Neural crest cell (in vitro differentiated cells): ENCODE results near the gene LEMD3. TPM values are rescaled to one million over a fixed set of nuclear protein-coding genes. Genes with fewer than 3 reads are reported as not detected.

Experiments
- DNase-seq: peaks from one replicate; pipeline ENCODE4 v3.0.0; 2021; ENCODE audit warnings: low read depth, mixed read lengths, low spot score
- H3K27ac Mint-ChIP-seq: one replicate; pipeline ENCODE4 v1.8.0; 2021; ENCODE audit warnings: mild to moderate bottlenecking, mixed read lengths; ENCODE audit not compliant: unreplicated experiment
- H3K27me3 Mint-ChIP-seq: 2 replicates; pipeline ENCODE4 v1.8.0; 2021; ENCODE audit warnings: low read depth, mild to moderate bottlenecking, mixed read lengths
- H3K36me3 Mint-ChIP-seq: 2 replicates; pipeline ENCODE4 v1.8.0; 2021; ENCODE audit warnings: low read depth, mild to moderate bottlenecking, mixed read lengths
- H3K4me1 Mint-ChIP-seq: 2 replicates; pipeline ENCODE4 v1.8.0; 2021; ENCODE audit warnings: mixed read lengths
- H3K4me3 Mint-ChIP-seq: one replicate; pipeline ENCODE4 v1.8.0; 2021; ENCODE audit warnings: mild to moderate bottlenecking, mixed read lengths
- H3K9me3 Mint-ChIP-seq: 2 replicates; pipeline ENCODE4 v1.8.0; 2021; ENCODE audit warnings: mixed read lengths
- CTCF ChIP-seq: fragments of 200-600 bp; sonication (generic); conservative IDR thresholded peaks from 2 replicates; pipeline ENCODE4 v1.5.0; 2021; ENCODE audit warnings: antibody characterized with exemption, mild to moderate bottlenecking
- total RNA-seq: library from RNA; stranded (reverse); gene quantifications from 2 replicates; pipeline ENCODE4 v1.2.1, GENCODE V29; 2021

LEMD3 gene
- total RNA-seq, 1 donor from 2014 or later: 27.8 TPM

- TF ChIP-seq CTCF: no peak
- H3K27ac Mint-ChIP-seq: no peak overlapping the region
- H3K4me1 Mint-ChIP-seq: peaks cover 8% of the 10 kb centered on the region
- H3K27me3 Mint-ChIP-seq: no peaks in the 10 kb centered on the region
- no peaks in the 10 kb centered on the region for H3K9me3 Mint-ChIP-seq
- no peak for DNase-seq
- peaks cover 2% of the 10 kb centered on the region for H3K36me3 Mint-ChIP-seq
- H3K4me3 Mint-ChIP-seq: no peak overlapping the region
Measured at GRCh38 chr12:65184176-65184857, 14.9 kb downstream of the LEMD3 start.

- Mint-ChIP-seq H3K36me3 (peaks cover 2% of the 10 kb centered on the region), H3K4me3 (no peak overlapping the region), H3K27me3 (no peaks in the 10 kb centered on the region), H3K9me3 (no peaks in the 10 kb centered on the region), H3K4me1 (peaks cover 8% of the 10 kb centered on the region), H3K27ac (no peak overlapping the region)
- TF ChIP-seq CTCF: no peak
- no peak for DNase-seq
Measured at GRCh38 chr12:65184858-65185229, 15.5 kb downstream of the LEMD3 start.

- no peaks in the 10 kb centered on the region for H3K27me3 Mint-ChIP-seq
Measured at GRCh38 chr12:65187665-65188064, 18.3 kb downstream of the LEMD3 start.

GRCh38 chr12:65188179-65188701, 18.9 kb downstream of the LEMD3 start:
- Mint-ChIP-seq H3K4me3 (no peak overlapping the region), H3K27me3 (no peaks in the 10 kb centered on the region), H3K9me3 (no peaks in the 10 kb centered on the region), H3K27ac (no peak overlapping the region), H3K36me3 (peaks cover 4% of the 10 kb centered on the region), H3K4me1 (peaks cover 8% of the 10 kb centered on the region)
- no peak for TF ChIP-seq CTCF
- no peak for DNase-seq

More at GRCh38 chr12:65187665-65188064, 18.3 kb downstream of the LEMD3 start:
- no peak for DNase-seq
- no peak overlapping the region for H3K27ac Mint-ChIP-seq
- peaks cover 8% of the 10 kb centered on the region for H3K4me1 Mint-ChIP-seq
- TF ChIP-seq CTCF: no peak
- H3K4me3 Mint-ChIP-seq: no peak overlapping the region
- peaks cover 2% of the 10 kb centered on the region for H3K36me3 Mint-ChIP-seq
- H3K9me3 Mint-ChIP-seq: no peaks in the 10 kb centered on the region

- Mint-ChIP-seq H3K4me1 (peaks cover 8% of the 10 kb centered on the region), H3K27ac (no peak overlapping the region), H3K36me3 (peaks cover 8% of the 10 kb centered on the region), H3K27me3 (no peaks in the 10 kb centered on the region), H3K9me3 (no peaks in the 10 kb centered on the region), H3K4me3 (no peak overlapping the region)
- no peak for TF ChIP-seq CTCF
- no peak for DNase-seq
Measured at GRCh38 chr12:65189028-65189718, 19.8 kb downstream of the LEMD3 start.
